HG03354 (cell line): ENCODE results near the gene LRMDA.

Experiments
- ATAC-seq: cut with Tn5 transposase; IDR thresholded peaks from one replicate; pipeline ENCODE4 v1.9.1; 2021; ENCODE audit warnings: mild to moderate bottlenecking; ENCODE audit not compliant: unreplicated experiment, poor library complexity, severe bottlenecking

LRMDA gene

GRCh38 chr10:76297358-76297757 lies 865.9 kb downstream of the LRMDA start:
- ATAC-seq: no peak

GRCh38 chr10:76297780-76298281 lies 866.4 kb downstream of the LRMDA start:
- no peak for ATAC-seq

GRCh38 chr10:76298329-76298728 lies 866.9 kb downstream of the LRMDA start:
- ATAC-seq: no peak

- ATAC-seq: no peak
Observed at GRCh38 chr10:76299501-76299900, 868.1 kb downstream of the LRMDA start.

- no peak for ATAC-seq
Observed at GRCh38 chr10:76301211-76301610, 869.8 kb downstream of the LRMDA start.

GRCh38 chr10:76301950-76302349 lies 870.5 kb downstream of the LRMDA start:
- ATAC-seq: no peak

- ATAC-seq: no peak
Observed at GRCh38 chr10:76302481-76302880, 871.1 kb downstream of the LRMDA start.

GRCh38 chr10:76302961-76303630 lies 871.7 kb downstream of the LRMDA start:
- ATAC-seq: no peak

GRCh38 chr10:76303682-76304316 lies 872.4 kb downstream of the LRMDA start:
- peak; percentile 71 for ATAC-seq

- ATAC-seq: no peak
Observed at GRCh38 chr10:76305930-76306615, 874.6 kb downstream of the LRMDA start.

GRCh38 chr10:76306856-76307255 lies 875.4 kb downstream of the LRMDA start:
- no peak for ATAC-seq

- no peak for ATAC-seq
Observed at GRCh38 chr10:76309070-76309469, 877.6 kb downstream of the LRMDA start.

GRCh38 chr10:76309741-76310587 lies 878.5 kb downstream of the LRMDA start:
- no peak for ATAC-seq

GRCh38 chr10:76310588-76311080 lies 879.2 kb downstream of the LRMDA start:
- no peak for ATAC-seq

GRCh38 chr10:76311752-76312636 lies 880.6 kb downstream of the LRMDA start:
- peak; percentile 90 for ATAC-seq

- ATAC-seq: no peak
Observed at GRCh38 chr10:76315240-76315639, 883.8 kb downstream of the LRMDA start.

GRCh38 chr10:76316234-76316633 lies 884.8 kb downstream of the LRMDA start:
- no peak for ATAC-seq

- ATAC-seq: no peak
Observed at GRCh38 chr10:76317078-76317477, 885.7 kb downstream of the LRMDA start.

GRCh38 chr10:76318211-76318610 lies 886.8 kb downstream of the LRMDA start:
- no peak for ATAC-seq
